NCI-H2107 treated with DMSO at 0.1 percent for 48 hours (cell line): ENCODE data around the gene GNAS.

Experiments
- DNase-seq: peaks from one replicate; lab custom pipeline; 2025; ENCODE audit not compliant: unreplicated experiment; lab: John Stamatoyannopoulos, UW

Gene GNAS

DNA sequence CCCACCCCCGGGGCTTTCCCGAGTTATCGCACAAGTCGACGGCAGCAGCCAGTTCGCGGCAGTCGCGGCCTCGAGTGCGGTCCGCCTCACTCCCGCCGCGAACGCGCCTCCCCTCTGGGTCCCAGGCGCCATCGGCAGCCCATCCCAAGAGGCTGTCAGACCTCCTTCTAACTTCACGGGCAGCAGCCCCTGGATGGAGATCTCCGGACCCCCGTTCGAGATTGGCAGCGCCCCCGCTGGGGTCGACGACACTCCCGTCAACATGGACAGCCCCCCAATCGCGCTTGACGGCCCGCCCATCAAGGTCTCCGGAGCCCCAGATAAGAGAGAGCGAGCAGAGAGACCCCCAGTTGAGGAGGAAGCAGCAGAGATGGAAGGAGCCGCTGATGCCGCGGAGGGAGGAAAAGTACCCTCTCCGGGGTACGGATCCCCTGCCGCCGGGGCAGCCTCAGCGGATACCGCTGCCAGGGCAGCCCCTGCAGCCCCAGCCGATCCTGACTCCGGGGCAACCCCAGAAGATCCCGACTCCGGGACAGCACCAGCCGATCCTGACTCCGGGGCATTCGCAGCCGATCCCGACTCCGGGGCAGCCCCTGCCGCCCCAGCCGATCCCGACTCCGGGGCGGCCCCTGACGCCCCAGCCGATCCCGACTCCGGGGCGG, 1.6 kb downstream of the GNAS start:
- no peak for DNase-seq

DNA sequence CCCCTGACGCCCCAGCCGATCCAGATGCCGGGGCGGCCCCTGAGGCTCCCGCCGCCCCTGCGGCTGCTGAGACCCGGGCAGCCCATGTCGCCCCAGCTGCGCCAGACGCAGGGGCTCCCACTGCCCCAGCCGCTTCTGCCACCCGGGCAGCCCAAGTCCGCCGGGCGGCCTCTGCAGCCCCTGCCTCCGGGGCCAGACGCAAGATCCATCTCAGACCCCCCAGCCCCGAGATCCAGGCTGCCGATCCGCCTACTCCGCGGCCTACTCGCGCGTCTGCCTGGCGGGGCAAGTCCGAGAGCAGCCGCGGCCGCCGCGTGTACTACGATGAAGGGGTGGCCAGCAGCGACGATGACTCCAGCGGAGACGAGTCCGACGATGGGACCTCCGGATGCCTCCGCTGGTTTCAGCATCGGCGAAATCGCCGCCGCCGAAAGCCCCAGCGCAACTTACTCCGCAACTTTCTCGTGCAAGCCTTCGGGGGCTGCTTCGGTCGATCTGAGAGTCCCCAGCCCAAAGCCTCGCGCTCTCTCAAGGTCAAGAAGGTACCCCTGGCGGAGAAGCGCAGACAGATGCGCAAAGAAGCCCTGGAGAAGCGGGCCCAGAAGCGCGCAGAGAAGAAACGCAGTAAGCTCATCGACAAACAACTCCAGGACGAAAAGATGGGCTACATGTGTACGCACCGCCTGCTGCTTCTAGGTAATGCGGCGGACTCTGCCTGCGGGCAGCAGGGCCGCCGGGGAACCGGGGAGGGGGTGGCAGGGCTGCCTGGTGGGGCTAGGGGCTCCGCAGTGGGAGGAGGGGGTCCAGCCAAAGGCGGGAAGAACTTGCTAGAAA, 2.3 kb downstream of the GNAS start:
- DNase-seq: no peak

DNA sequence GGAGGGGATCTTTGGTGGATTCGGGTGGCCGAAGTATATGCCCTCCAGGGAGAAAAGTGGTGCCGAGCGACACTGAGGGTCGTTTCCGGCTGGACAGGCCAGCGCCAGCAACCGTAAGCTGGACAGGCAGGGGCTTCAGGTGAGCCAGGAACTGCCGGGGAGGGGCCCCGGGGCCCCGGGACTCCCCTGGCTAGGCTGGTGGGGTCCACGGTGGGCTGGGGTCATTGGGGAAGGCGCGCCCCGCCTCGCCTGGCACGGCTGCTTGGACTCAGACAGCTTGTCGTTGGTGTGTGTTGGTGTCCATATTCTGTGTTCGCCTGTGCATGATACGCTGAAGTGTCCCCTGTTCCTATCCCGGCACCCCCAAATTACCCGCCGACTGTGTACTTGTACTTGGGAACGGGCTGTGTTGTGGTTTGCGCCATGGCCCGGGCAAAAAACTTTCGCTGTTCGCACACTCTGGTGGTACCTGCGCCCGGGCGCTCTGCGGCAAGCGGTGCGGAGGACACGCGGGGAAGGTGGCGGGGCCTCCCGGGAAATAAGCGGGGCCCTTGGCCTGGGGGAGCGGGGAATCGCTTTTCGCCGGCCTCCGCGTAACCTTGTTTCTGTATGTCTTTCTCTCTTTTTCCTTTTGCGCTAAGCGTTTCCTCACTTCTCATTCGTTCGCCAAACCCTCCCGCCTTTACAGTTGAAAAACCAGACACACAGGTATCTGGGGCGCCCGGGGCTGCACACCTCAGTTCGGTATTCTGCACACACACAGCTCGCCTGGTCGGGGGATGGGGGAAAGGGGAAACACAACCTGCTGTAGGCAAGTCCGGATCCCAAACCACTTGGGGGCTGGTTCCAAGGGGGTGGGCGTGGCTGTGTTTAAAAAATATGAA, 3.2 kb downstream of the GNAS start:
- no peak for DNase-seq

DNA sequence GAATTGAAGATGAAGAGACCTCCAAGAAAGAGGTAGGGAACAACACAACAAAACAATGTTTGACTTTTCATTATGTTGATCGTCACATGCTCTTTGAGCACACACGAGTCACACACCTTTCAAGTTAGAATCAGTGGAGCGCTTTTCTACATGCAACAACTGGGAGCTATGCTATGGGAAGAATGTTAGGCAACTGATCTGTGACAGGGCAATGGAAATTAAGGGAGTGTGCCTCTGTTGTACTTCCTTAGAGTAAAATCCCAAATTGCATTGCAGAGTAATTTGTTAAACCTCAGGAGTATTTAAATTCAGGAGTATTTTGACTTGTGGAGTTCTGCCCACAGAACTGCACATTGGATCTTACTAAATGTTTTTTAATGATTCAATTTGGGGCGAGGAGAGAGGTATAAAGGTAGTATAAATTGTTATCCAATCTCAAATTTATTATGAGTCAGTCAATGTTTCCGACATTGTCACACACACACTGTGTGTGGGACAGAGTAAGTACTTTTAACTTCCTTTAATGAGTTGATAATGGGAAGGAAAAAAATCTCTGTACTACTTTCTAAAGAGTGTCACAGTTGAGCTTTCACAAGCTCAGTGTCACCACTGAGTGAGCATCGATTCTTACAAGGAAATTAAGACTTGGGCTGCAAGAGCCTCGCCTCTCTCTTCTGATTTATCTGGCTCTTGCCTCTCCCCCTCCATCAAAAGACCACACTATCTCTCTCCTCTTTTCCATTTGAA, 10.7 kb downstream of the GNAS start:
- DNase-seq: no peak

DNA sequence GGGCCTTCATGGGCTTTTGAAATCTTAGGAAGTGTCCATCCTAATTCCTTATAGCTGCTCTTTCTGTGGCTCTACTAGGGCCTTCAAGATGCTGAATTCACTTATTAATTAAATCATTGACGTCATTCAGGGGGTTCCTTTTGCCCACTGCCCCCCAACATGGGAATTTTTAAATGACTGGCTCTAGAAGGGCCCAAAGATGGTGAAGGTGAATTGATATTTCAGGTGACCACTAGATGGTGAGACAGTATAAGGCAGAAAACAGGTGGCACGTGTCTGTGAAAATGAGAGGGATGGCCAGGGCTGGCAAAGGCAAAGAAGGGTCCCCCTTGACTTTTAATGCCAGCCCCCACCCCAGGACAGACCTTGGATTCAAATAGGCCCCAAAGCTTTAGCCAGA, 11.8 kb downstream of the GNAS start:
- DNase-seq: no peak

DNA sequence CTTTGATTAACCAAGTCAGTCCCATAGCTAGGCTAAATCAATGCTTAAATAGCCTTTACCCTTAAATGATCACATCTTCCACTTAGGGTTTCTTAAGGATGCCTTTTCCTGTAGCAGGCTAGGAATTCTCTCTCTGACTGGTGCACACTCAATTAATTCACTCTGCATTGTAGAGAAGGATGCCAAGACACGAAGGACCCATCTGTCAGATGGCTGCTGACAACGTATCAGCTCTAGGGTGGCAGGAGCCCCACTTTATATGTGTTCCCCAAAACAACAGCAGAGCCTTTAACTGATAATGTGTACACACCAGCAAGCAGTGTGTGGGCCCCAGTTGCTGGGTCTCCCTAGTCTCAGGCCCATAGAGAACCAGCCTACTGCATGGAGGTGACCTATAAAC, 13.3 kb downstream of the GNAS start:
- DNase-seq: no peak

DNA sequence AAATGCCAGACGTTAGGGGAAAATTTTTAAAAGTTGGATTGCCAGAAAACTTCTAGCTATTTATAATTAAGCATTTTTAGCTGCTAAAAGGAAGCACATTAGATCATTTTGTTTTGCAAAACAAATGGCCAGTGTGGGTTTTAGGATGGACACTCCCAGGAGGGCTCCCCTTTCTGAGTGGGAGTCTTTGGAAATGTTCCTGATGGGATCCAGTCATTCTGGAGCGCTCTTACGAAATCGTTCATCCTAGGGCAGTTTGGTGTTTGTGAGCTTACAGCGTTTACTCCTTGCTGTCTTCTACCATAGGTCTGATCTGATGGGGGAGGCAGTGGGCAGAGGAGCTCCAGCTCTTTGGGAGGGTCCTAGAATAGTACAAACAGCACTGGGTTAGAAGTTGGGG, 14.7 kb downstream of the GNAS start:
- no peak for DNase-seq

DNA sequence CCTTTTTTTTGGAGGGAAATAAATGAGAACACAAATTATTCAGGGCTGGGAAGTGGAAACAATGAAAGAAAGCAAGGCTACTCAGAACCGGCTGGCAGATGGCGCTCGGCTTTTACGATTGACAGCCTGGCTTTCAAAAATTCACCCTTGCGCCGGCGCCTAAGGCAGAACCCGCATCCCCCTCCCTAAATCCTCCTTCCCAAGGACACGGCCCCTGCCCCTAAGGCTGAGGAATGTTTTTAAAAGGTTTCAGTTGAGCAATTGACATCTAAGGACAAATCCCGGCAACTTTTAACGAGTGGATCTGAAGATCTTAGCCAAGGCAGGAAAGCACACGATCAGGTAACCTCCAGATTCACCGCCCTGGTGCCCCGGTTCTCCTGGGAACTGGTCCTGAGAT, 16.3 kb downstream of the GNAS start:
- DNase-seq: no peak

DNA sequence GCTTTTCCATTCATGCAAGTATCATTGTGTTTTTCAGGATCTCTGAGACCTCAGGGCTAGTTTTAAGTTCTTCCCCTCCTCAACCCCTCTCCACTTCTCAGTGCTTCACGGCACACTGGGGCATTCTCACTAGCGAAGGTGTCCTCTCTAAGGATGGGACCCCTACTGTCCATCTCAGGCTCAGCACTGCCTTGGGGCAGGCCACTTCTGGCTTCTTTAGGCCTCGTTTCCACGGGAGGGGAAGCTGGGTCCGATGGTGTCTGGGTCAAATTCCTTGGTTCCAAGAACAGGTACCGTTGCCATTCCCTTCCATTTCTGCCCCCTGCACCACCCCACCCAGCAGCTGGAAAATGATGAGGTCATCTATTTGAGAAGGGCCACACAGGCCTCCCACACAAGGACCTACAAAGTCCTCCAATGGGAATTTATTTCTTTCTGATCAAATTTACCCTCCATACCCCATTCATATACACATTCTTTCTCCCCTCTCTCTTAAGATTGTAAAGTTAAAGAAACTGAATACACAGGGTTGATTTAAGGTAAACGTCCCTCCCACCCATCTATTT, 17.2 kb downstream of the GNAS start:
- no peak for DNase-seq

DNA sequence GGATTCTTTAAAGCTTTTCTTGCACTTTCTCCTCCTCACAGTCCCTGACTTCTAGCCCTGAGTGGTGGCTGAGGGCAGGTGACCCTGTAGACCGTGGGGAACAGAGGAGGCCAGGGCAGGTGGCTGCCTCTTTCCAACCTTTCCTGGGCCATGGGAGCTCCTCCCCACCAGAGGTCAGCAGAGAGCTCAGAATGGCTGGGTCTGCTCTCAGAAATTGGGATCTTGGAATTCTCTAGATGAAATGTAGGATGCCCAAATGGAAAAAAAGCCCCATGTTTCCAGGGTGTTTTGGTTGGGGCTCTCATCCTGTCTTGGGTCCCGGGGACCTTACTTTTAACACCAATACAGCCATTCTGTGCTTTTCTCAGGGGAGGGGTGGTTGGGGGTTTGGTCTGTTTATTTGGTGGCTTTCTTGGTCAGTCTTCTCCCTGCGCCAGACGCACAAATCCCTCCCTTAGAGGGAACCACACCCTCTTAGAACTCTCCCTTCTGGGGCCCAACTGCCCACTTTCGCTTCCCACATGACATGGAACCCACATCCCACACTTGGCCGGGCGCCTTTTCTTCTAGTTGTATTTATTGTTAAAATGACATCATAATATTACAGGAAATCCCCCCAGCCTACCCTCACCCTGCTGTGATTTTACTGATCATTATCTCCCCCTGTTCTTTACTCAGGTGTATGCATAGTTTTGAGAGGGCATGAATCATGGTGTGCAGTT, 17.9 kb downstream of the GNAS start:
- peak; percentile 61 for DNase-seq

DNA sequence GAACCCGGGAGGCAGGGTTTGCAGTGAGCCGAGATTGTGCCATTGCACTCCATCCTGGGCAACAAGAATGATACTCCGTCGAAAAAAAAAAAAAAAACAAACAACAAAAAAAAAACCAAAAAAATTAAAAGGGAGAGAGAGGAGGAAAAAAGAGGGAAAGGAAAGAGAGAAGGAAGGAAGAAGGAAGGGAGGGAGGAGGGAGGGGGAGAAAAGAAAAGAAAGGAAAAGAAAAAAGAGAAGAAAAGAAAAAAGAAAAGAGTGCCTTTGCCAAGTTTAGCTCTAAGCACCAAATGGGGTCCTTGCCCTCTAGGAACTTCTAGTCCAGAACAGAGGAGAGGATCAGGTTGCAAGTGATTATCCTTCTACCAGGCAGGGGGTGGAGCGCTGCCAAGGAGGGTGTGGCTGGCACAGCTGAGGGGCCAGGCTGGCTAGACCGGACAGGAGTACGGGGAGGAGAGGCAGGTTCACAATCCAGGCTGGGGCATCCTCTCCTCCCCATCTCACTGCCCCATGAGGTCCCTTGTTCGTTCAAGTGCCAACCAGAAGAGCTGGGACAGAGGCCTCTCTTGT, 19.1 kb downstream of the GNAS start:
- no peak for DNase-seq

DNA sequence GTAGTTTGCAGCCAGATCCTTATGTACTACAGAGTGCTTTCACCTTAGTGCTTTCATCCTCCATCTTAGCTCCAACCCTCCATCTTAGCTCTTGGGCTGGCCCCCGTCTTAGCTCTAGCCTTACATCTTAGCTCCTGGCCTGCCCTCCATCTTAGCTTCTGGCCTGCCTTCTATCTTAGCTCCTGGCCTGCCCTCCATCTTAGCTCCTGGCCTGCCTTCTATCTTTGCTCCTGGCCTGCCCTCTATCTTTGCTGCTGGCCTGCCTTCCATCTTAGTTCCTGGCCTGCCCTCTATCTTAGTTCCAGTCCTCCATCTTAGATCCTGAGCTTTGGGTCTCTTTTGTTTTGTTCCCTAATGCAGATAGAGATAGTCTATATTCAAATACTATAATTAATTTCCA, 22.0 kb downstream of the GNAS start:
- DNase-seq: no peak

DNA sequence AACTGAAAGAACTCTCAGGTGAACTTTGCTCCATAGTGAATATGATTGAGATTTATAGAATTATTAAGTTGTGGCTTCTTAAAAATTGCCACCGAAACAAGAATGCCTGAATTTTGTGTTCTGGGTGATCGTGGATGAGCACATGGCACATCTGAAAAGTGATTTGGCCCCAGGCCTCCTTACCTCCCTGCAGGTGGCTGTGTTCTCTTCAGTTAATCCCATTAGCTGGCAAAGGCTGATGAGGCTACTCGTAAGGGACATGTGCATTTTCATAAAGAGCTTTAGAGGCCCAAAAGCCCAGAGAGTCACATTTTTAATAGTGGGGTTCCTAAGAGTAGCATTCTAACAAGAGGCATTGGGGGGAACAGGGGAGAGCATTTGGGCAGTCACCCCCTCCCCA, 22.6 kb downstream of the GNAS start:
- DNase-seq: no peak

DNA sequence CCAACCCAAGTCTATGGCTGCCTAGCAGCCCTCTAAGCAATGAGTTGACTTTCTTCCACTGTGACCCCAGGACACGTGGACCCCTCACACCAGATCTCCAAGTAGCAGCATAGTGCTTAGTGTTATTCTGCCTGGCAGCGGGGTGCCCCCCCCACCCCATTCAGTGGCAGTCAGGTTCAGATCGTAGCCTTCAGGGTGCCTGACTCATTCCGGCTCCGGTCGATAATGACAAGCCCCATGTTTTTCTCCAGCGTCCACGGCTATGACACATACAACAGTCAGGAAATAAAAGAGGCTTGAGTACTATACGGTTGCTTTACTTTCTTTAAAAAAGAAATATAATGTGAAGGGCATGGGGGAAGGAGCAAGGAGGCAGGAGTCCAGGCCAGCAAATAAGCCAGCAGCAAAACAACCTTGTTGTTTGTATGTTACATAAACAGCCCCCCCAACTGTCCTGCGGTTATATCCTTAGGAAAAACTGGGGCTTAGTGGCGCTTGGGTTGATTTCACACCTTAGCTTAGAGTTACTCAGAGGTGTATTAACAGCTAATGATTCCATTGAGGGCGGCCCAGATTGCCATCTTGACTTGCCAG, 23.1 kb downstream of the GNAS start:
- no peak for DNase-seq

DNA sequence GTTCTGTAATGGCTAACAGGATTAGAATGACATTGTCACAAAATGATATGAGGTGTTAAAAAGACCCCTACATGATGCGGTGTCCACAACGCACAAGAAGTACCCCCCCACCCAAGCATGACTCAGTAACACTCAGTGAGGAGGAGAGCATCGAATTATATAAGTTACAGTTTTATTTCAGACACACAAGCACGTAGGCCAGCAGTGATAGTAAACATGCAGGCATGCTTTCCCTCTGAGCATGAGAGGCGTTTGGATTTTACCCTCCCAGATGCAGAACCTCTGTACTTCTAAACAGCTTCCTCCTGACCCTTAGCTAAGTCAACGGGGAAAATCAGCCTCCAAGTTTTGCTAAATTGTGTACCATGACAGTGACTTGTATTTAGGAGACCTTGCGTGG, 23.9 kb downstream of the GNAS start:
- DNase-seq: no peak

DNA sequence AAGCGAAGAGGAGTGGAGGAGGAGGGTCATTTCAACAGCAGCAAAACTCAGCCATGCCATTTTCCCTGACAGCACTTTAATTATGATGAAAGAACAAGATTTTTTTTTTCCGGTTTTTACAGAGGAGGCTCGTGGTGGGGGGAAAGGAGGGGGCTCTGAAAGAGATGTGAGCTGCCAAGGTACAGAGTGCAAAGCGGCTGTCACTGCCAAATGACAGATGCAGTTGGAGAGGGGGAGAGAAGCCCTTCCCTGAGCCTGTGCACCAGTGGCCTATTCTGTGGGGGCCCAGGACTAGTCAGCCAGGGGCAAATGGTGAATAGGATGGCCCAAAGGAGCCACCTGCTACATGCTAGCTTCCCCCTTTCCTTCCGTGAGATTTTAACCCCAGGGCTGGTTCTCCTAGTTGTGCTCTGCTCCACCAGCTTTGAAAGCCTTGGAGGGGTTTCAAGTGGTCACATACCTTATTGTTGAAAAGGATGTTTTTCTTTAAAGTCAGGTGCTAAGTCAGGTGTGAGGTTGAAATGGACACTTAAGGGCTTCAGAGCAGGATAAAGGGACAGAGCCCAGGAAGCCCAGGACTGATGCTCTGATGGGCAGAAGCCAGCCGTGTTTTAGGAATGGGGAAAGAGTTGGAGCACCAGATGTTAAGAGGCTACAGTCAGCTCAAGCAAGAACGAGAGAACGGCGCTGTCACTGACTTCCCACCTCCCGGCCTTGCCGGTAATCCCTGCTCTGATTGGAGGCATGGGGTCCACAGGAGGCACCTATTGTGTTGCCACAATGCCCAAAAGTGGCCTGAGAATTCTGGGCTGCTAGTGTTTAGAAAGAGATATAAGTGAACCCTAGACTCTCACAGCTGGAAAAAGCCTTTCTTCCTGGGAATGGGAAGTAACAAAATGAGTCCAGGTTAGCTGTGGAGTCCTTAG, 24.8 kb downstream of the GNAS start:
- DNase-seq: no peak

DNA sequence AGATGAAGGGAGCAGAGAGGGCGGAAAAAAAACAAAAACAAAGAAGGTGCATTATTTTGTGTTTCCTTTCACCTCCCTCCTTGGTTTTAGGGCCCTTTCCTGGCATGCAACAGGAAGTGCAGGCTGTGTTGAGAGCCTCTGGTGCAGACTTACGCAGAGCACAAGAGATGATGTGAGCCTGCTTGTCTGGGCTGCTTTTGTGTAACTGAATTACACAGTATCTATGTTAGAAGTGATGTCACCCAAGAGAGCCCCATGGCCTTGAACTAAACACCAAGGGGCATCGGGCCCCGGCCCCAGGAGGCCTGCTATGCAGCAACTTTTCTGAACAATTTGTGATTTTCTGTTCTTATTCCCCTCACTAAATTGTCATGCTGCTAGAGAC, 25.5 kb downstream of the GNAS start:
- DNase-seq: no peak

DNA sequence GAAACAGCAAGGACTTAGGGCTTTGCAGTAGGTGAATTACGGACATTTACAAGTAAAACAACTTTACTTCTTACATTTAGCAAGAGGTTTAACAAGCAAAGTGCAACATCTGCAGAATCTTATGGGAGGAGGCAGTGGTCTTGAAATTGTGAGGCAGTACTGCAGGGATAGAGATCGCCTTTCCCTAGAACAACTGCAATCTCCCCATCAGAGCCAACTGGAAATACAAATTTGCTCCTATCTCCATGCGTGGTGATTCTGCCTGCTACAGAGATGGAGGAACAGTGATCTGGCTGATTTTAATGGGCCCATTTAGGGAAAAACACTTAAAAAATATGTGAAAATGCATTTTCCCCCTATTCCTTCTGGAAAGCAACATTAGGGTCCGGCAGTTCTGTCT, 25.9 kb downstream of the GNAS start:
- DNase-seq: no peak
